Left cardiac atrium (tissue), 4 donors: ENCODE measurements around the gene TTC33. TPM values are rescaled to one million over a fixed set of nuclear protein-coding genes. Genes with fewer than 3 reads are reported as not detected.

Source experiments
- ATAC-seq, 2 donors: fragments of 200-7000 bp; cut with Tn5 transposase; one replicate each; pipeline ENCODE4 v1.9.1; 2020; ENCODE audit warnings: mild to moderate bottlenecking in 2 of 2, moderate library complexity in 2 of 2
- DNase-seq: peaks from one replicate; pipeline ENCODE4 v3.0.0-alpha.2; 2020
- intact Hi-C, 2 donors: fragments of 100-400 bp; cut with DNase I; formaldehyde crosslinking; loops; one replicate each; pipeline versions ENCODE4 v1.14.1 to v1.15.1; 2022 to 2023
- total RNA-seq, 2 donors: library from RNA; stranded (reverse); fragmentation: NEBNext Ultra II Directional; extraction: Animal tissue kit (Norgen Biotek cat#: 25700); gene quantifications; one replicate each; pipeline ENCODE4 v1.2.1, GENCODE V29; 2021
- donor health status: DM: no; HTN: yes; CAD: no.
- donor health status: DM: no; HTN: yes; CAD: no; lungs with severe emphysema.
- donor health status: DM: yes; HTN: yes; CAD: no.
- donor health status: Dilated cardiomyopathy.

Gene TTC33
- total RNA-seq, 2 donors from 2014 or later: 14.1 to 17.5 TPM

DNA sequence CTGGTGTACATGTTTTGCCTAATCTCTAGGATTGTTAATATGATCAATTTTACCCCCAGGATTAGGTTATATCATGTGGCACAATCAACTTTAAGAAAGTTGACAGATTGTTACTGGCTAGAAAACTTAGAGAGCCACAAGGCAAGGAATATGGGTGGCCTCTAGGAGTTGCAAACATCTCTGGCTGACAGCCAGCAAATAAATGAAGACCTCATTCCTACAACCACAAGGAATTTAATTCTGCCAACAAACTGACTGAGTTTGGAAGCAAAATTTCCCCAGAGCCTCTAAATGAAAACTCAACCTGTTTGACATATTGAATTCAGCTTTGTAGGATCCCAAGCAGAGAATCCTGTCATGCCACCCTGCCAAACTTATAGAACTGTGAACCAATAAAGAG, 272.4 kb downstream of the TTC33 start:
- DNase-seq (no peak), ATAC-seq (no peak)
- intact Hi-C loops: no loop called here

DNA sequence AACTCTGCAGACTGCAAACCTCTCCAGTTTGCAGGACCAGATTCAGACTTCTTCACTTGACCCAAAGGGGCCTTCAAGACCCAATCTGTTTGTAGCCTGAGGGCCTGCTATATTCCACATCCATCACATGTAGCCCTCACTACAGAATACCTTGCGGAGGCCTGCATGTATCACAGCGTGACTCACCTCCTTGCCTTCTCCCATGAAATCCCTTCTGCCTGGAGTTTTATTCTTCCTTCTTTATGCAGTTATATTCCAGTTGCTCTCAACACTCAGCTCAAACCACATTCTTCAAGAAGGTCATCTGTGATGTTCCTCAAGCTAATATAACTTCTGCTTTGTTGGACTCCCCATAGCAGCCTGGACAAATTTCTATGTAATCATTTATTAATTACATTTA, 274.5 kb downstream of the TTC33 start:
- DNase-seq: no peak
- no peak for ATAC-seq
- intact Hi-C loops: no loop called here

DNA sequence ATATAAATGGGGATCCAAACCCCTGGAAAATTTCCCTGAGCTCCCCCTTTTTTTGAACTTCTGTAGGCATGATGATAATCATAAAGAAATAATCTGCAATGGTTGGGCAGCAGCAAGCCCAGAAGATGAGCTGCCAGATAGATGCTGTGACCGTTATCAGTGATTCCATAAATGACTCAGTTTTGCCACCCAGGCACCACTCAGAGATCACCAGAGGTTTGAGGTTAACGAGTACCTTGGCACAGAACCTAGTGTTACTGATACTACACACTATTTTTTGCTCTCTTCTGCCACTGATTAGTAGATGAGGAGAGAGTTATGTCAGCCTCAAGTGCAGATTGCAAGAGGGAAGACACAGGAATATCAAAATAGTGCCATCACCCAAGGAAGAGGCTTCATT, 275.4 kb downstream of the TTC33 start:
- intact Hi-C loops: no loop called here
- no peak for DNase-seq
- ATAC-seq: peak in 1 of 2 donors; percentile 47

DNA sequence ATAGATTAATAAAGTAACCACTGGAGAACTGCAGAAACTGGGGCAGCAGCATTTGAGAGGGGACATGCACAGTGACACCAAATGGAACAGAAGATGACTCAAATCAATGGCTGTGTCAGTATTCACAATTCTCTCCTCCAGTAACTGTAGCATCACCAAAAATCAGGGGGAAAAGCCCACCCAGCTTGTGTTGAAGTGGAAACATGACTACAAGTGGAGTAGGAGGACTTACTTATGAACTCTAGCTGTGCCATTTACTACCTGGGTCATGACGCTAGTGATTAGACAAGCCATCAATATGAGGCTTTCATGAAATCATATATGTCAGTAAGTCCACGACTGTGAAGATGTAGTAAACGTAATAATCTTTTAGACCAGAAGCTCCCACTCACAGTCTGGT, 275.8 kb downstream of the TTC33 start:
- DNase-seq (no peak), ATAC-seq (no peak)
- intact Hi-C loops: no loop called here

DNA sequence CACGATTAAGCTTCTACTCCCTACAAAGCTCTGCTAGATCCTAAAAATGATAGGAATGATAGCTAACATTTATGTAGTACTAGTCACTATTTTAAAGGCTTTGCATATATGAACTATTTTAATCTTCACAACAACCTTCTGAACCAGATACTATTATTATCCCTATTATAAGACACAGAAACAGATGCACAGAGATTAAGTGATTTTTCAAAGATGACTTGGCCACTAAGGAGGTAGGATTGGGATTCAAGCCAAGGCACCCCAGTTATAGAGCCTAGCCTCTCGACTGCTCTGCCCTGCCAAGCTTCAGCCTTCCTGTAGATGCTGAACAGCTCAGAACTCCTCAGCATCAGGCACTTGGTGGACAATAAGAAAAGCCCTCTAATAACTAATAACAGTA, 277.0 kb downstream of the TTC33 start:
- ATAC-seq (no peak), DNase-seq (no peak)
- intact Hi-C loops: no loop called here

DNA sequence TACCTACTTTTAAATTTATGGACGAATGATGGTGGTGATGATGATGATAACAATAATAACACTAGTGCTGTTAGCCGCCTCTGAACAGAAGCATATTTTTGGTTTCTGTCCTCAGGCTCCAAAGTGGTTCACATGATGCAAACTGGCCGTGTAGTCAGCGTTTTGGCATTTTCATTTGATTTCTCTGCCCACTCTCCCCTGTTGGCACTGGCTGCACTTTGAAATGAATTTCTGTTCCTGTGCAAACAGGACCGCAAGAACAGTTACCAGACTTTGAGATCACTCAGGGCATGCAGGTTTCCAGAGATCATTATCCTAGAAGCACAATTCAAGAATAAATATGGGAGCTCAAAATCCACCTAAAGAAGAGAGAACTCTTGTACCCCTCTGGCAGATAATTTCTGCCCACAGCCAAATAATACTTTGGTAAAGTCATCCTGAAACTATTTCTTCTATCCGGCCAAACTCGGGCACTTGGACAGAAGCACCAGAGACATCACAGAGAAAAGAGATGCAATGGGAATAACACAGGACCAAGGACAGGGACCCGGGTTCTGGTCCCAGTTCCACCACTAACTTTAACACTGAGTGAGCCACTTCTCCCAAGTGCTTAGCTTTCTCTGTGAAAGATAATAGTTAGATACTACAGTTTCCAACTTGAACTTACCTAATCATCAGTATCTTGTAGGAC, 277.8 kb downstream of the TTC33 start:
- no peak for DNase-seq

DNA sequence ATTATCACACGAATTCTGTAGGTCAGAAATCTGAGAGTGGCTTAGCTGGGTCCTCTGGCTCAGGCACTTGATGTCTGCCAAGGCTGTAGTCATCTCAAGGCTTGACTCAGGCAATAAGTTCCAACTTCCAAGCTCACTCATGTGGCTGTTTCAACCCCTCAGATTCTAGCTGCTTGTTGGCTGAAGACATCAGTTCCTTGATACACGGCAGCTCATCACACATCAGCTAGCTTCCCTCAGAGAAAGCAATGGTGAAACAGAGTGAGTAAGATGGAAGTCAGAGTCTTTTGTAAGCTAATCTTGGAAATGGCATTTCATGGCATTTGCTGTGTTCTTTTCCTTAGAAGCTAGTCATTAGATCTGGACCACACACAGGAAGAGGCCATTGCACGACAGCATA, 280.2 kb downstream of the TTC33 start:
- ATAC-seq (no peak), DNase-seq (no peak)
- intact Hi-C loops: no loop called here

More for the DNA sequence above, 277.8 kb downstream of the TTC33 start:
- intact Hi-C loops: no loop called here
- ATAC-seq: peak in 1 of 2 donors; percentile 37

DNA sequence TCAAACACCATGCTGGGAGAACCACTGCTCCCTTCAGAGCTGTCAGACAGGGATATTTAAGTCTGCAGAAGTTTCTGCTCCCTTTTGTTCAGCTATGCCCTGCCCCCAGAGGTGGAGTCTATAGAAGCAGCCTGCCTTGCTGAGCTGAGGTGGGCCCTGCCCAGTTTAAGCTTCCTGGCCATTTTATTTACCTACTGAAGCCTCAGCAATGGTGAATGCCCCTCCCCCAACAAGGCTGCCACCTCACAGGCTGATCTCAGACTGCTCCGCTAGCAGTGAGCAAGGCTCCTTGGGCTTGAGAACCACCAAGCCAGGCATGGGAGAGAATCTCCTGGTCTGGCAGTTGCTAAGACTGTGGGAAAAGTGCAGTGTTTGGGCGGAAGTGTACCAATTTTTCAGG, 281.5 kb downstream of the TTC33 start:
- no peak for ATAC-seq
- DNase-seq: no peak
- intact Hi-C loops: no loop called here

DNA sequence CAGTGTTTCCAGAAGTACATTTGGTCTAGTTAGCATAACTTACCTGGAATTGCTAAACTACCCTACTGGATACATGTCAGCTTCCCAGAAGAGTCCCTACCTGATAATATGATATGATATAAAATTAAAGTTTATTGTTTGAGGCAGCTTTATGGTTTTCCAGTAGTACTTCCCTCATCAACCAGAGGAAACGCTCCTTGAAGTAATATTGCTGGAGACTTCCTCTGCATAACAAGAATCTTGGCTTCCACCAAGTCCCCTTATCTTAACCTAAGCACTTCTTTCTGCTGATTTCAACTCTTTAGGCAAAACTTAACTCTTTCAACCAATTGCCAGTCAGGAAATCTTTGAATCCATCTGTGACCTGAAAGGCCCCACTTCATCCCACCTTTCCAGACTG, 290.3 kb downstream of the TTC33 start:
- ATAC-seq: no peak
- DNase-seq: no peak
- intact Hi-C loops: no loop called here

DNA sequence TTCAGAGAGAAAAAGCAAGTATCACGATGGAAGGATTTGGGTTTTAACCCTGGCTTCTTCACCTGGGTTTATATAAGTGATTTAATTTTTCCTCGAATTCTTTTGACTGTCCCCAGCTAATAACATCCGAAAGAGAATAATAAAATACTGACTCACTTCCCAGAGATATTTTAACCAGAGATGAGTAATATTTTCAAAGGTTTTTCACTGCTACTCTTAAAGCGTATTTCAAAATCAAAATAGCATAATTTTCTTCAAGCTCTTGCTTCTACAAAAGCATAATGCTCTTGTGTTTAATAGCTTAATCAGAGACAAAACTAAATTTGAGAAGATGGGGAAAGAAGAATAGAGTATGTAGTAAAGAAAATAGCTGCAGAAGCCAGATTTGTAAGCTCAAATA, 291.2 kb downstream of the TTC33 start:
- intact Hi-C loops: no loop called here
- ATAC-seq (no peak), DNase-seq (no peak)

Other genes with a start within 250 kb of the TTC33 start
- 1 to 10 TPM; 6.0 to 7.4 TPM for gene PTGER4, start 76.0 kb downstream of the TTC33 start, total RNA-seq
- 10 to 100 TPM; 41.8 to 57.6 TPM for gene PRKAA1, start 42.4 kb upstream of the TTC33 start, total RNA-seq
- gene RPL37, start 79.3 kb upstream of the TTC33 start, total RNA-seq: 100 to 1,000 TPM; 666 to 710 TPM
- 10 to 100 TPM; 10.6 to 10.8 TPM for gene CARD6, start 85.4 kb upstream of the TTC33 start, total RNA-seq
- 100 to 1,000 TPM; 429 to 582 TPM for gene C7, start 153.5 kb upstream of the TTC33 start, total RNA-seq